Jurkat, Clone E6-1 (cell line): Measurements from ENCODE around the gene RALGDS.
"Not testable (repeated sequence)": the region's sequence is repeated elsewhere in the genome, so short reads cannot be mapped to it uniquely, and the experiment has no call there.

Source experiments
- DNase-seq: peaks from one replicate; pipeline ENCODE4 v3.0.0-alpha.2; 2011; ENCODE audit warnings: low read depth, low spot score
- H3K4me3 ChIP-seq: 2 replicates; pipeline ENCODE4 v1.5.1; 2011; ENCODE audit warnings: mild to moderate bottlenecking, low read length, control low read depth, moderate library complexity

RALGDS gene

GRCh38 chr9:133063500-133064231, 57.4 kb downstream of the RALGDS start:
- no peak for DNase-seq
- no peak overlapping the region for H3K4me3 ChIP-seq

- no peak overlapping the region for H3K4me3 ChIP-seq
- DNase-seq, result no peak
Observed at GRCh38 chr9:133063159-133063499, 57.9 kb downstream of the RALGDS start.

GRCh38 chr9:133062569-133062968, 58.5 kb downstream of the RALGDS start:
- H3K4me3 ChIP-seq, DNase-seq: not testable (repeated sequence)

- not testable (repeated sequence) for H3K4me3 ChIP-seq, DNase-seq
Observed at GRCh38 chr9:133061764-133062145, 59.3 kb downstream of the RALGDS start, which contains the start of gene CEL. CEL (plus strand) TSS chr9:133061981; CDS start chr9:133062003, 22 bp downstream.

- DNase-seq, result not testable (repeated sequence)
Observed at GRCh38 chr9:133061019-133061763, 59.8 kb downstream of the RALGDS start.

GRCh38 chr9:133060417-133060841, 60.6 kb downstream of the RALGDS start:
- DNase-seq, result no peak
- H3K4me3 ChIP-seq, result no peak overlapping the region

More at GRCh38 chr9:133061019-133061763, 59.8 kb downstream of the RALGDS start:
- H3K4me3 ChIP-seq, result not testable (repeated sequence)

- DNase-seq, result no peak
- H3K4me3 ChIP-seq, result no peak overlapping the region
Observed at GRCh38 chr9:133059623-133060022, 61.4 kb downstream of the RALGDS start.

GRCh38 chr9:133058550-133059320, 62.3 kb downstream of the RALGDS start:
- H3K4me3 ChIP-seq, result no peak overlapping the region
- peak; percentile 35 for DNase-seq

- DNase-seq, result no peak
- H3K4me3 ChIP-seq, result no peak overlapping the region
Observed at GRCh38 chr9:133058071-133058470, 63.0 kb downstream of the RALGDS start.

- no peak for DNase-seq
- no peak overlapping the region for H3K4me3 ChIP-seq
Observed at GRCh38 chr9:133057553-133057952, 63.5 kb downstream of the RALGDS start.

- DNase-seq, result peak; percentile 39
- H3K4me3 ChIP-seq, result no peak overlapping the region
Observed at GRCh38 chr9:133057006-133057405, 64.0 kb downstream of the RALGDS start.

- no peak overlapping the region for H3K4me3 ChIP-seq
- peak; percentile 51 for DNase-seq
Observed at GRCh38 chr9:133056533-133056932, 64.5 kb downstream of the RALGDS start.

GRCh38 chr9:133055788-133056420, 65.1 kb downstream of the RALGDS start:
- no peak overlapping the region for H3K4me3 ChIP-seq
- no peak for DNase-seq

GRCh38 chr9:133054966-133055365, 66.1 kb downstream of the RALGDS start:
- DNase-seq, result no peak
- H3K4me3 ChIP-seq, result no peak overlapping the region

- DNase-seq, result no peak
- no peak overlapping the region for H3K4me3 ChIP-seq
Observed at GRCh38 chr9:133054194-133054890, 66.7 kb downstream of the RALGDS start.

- no peak overlapping the region for H3K4me3 ChIP-seq
- DNase-seq, result no peak
Observed at GRCh38 chr9:133051966-133052539, 69.0 kb downstream of the RALGDS start.

- DNase-seq, result no peak
- no peak overlapping the region for H3K4me3 ChIP-seq
Observed at GRCh38 chr9:133051281-133051900, 69.6 kb downstream of the RALGDS start.

- no peak for DNase-seq
- no peak overlapping the region for H3K4me3 ChIP-seq
Observed at GRCh38 chr9:133050781-133051180, 70.3 kb downstream of the RALGDS start.
